ENCODE data around the gene ACSS3. TPM values are rescaled to one million over a fixed set of nuclear protein-coding genes. Genes with fewer than 3 reads are reported as not detected.

The ACSS3 gene, protein sequence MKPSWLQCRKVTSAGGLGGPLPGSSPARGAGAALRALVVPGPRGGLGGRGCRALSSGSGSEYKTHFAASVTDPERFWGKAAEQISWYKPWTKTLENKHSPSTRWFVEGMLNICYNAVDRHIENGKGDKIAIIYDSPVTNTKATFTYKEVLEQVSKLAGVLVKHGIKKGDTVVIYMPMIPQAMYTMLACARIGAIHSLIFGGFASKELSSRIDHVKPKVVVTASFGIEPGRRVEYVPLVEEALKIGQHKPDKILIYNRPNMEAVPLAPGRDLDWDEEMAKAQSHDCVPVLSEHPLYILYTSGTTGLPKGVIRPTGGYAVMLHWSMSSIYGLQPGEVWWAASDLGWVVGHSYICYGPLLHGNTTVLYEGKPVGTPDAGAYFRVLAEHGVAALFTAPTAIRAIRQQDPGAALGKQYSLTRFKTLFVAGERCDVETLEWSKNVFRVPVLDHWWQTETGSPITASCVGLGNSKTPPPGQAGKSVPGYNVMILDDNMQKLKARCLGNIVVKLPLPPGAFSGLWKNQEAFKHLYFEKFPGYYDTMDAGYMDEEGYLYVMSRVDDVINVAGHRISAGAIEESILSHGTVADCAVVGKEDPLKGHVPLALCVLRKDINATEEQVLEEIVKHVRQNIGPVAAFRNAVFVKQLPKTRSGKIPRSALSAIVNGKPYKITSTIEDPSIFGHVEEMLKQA
- 0.04 TPM in 1 of 2 replicates, not detected in the other for total RNA-seq (2013; cell fraction: nucleolus; rRNA removed)
- total RNA-seq (2014; rRNA removed) = 0.06 TPM in 1 of 2 replicates, not detected in the other
- not detected in 2 replicates for total RNA-seq (2014; rRNA removed; fragmentation: Illumina TruSeq; extraction: Trizol)
- total RNA-seq (2021) = 0.31 TPM in 1 of 2 replicates, not detected in the other
- polyA plus RNA-seq (2011; ENCODE audit: low read depth) = 0.05 TPM
- not detected in 2 replicates for polyA plus RNA-seq (2011; rRNA removed)
- not detected in 2 replicates for polyA plus RNA-seq (2011; cell fraction: cytosol; rRNA removed)
- polyA plus RNA-seq (2011; cell fraction: nucleus; rRNA removed) = 0.09 TPM in 1 of 2 replicates, not detected in the other
- polyA plus RNA-seq (2012) = 0.03 and 0.04 TPM in 2 replicates
- polyA plus RNA-seq (2014; fragmentation: Illumina TruSeq; extraction: Trizol) = not detected in 2 replicates
- not detected for polyA plus RNA-seq (2014; fragmentation: Nextera tagmentation; extraction: Ambion mirVana)
- not detected in 2 replicates for polyA plus RNA-seq (2014; rRNA removed)
- not detected for polyA plus RNA-seq (2016; fragmentation: Nextera tagmentation; extraction: Ambion mirVana)
- 0.07 and 1.2 TPM in 2 replicates for polyA minus RNA-seq (2011; rRNA and poly(A)+ RNA removed)
- not detected in 2 replicates for polyA minus RNA-seq (2011; cell fraction: cytosol; rRNA and poly(A)+ RNA removed)
- polyA minus RNA-seq (2011; cell fraction: nucleus; rRNA and poly(A)+ RNA removed) = 0.10 and 0.12 TPM in 2 replicates
- Bru-seq, nascent RNA = percentile 15 among the genes with signal in this experiment
- BruChase-seq, experiment 1, labeled RNA remaining after a 6-hour chase = percentile 14 among the genes with signal in this experiment
- BruChase-seq, experiment 2, labeled RNA remaining after a 2-hour chase = percentile 13 among the genes with signal in this experiment
- long read RNA-seq, experiment 1 = 0 reads
- long read RNA-seq, experiment 2, partial matches to known transcripts = 0 of 4 reads
- long read RNA-seq, experiment 2, other reads (novel, unspliced or antisense) = 4 of 4 reads

DNA sequence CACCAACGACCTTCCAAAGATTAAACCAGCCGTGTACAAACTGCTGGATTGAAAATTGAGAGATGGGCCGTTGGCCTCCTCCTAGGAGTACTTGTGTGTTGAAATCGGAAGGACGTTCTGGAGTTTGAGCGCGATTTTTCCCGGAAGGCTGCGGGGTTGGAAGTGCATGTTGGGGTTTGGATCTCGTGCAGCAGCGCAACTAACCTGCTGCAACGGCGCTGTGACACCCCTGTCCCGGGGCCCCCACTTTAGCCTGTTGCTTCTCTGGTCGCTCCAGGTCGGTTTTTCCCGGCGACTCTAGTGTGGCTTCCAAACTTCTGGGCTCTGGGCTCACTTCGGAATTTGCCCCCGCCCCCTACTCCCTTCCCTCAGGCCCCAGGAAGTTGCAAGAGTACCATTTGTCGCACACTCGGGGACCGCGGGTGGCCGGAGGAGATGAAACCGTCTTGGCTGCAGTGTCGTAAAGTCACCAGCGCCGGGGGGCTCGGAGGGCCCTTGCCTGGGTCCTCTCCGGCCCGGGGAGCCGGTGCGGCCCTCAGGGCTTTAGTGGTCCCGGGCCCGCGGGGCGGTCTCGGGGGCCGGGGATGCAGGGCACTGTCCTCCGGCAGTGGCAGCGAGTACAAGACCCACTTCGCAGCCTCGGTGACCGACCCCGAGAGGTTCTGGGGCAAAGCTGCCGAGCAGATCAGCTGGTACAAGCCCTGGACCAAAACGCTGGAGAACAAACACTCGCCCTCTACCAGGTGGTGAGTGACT, at the start of gene ACSS3:
TSS of gene ACSS3 (plus strand) at position 394 of the 756 bp plus-strand sequence. CDS start at position 436, 42 bp downstream.
- H3K9me3 ChIP-seq (replicated peaks; ENCODE audit: control insufficient read depth, insufficient read depth, low read length) = no peaks in the 10 kb centered on the region
- H3K36me3 ChIP-seq (ENCODE audit: control insufficient read depth in 2 of 2, insufficient read depth in 2 of 2, low read length in 1 of 2) = no peaks in the 10 kb centered on the region
- H2AFZ ChIP-seq (ENCODE audit: control insufficient read depth, low read depth, low read length) = no peak within 1 kb of the TSS
- H3K9ac ChIP-seq (ENCODE audit: control insufficient read depth, insufficient read depth, low read length) = no peak within 1 kb of the TSS
- intact Hi-C loops (cut with micrococcal nuclease; ENCODE audit: unreplicated experiment) (no loop called here), in situ Hi-C loops (cut with MboI) (no loop called here)
- no peaks in the 10 kb centered on the region for H4K20me1 ChIP-seq (ENCODE audit: control insufficient read depth, insufficient read depth)
- CTCF ChIA-PET = no interaction called here
- 17% methylated on average over 48 of the region's 49 CpGs for WGBS (ENCODE audit: insufficient coverage, insufficient replicate concordance, low lambda C conversion rate, missing lambda C conversion rate)
- H3K27me3 ChIP-seq (replicated peaks in 1 of 2; ENCODE audit: control insufficient read depth in 2 of 2, insufficient read depth in 2 of 2, low read length in 1 of 2) = peaks cover 2 to 4% of the 10 kb centered on the region in 2 experiments; a peak in 3 of 4 replicates
- TF ChIP-seq FOS (IDR thresholded peaks at IDR 0.05; ENCODE audit: borderline replicate concordance, extremely low read depth, insufficient read length) = no peak
- TF ChIP-seq ZNF622 (IDR thresholded peaks at IDR 0.05) = no peak
- no peak for TF ChIP-seq RUNX3 (IDR thresholded peaks at IDR 0.05; ENCODE audit: low read length)
- TF ChIP-seq CBFB (IDR thresholded peaks at IDR 0.05; ENCODE audit: low read depth) = no peak
- TF ChIP-seq POLR2AphosphoS5 (IDR thresholded peaks at IDR 0.05; ENCODE audit: low read length) = no peak
- no peak for TF ChIP-seq CBX3 (IDR thresholded peaks at IDR 0.05; ENCODE audit: borderline replicate concordance, low read depth)
- TF ChIP-seq GABPA (IDR thresholded peaks at IDR 0.05; ENCODE audit: low read depth) = no peak
- no peak for TF ChIP-seq SPI1 (IDR thresholded peaks at IDR 0.05; ENCODE audit: borderline replicate concordance, insufficient read depth, low read depth, low read length)
- TF ChIP-seq ZZZ3 (IDR thresholded peaks at IDR 0.05; ENCODE audit: control insufficient read depth, insufficient read length, low read depth) = no peak
- no peak for TF ChIP-seq HCFC1 (IDR thresholded peaks at IDR 0.05; ENCODE audit: low read length)
- no peak for TF ChIP-seq SUPT20H (IDR thresholded peaks at IDR 0.05; ENCODE audit: borderline replicate concordance, control insufficient read depth, low read depth, low read length)
- TF ChIP-seq ASH2L (IDR thresholded peaks at IDR 0.05; ENCODE audit: borderline replicate concordance, low read depth) = no peak
- no peak within 1 kb of the TSS for H3K27ac ChIP-seq (ENCODE audit: control insufficient read depth, insufficient read depth)
- POLR2A ChIA-PET = no interaction called here
- no peak within 1 kb of the TSS for H3K4me3 ChIP-seq
- FAIRE-seq (no peak), DNase-seq (ENCODE audit: low read depth, low spot score) (no peak), ATAC-seq (no peak)
- H3K79me2 ChIP-seq (ENCODE audit: control insufficient read depth, insufficient read depth, low read length) = no peaks in the 10 kb centered on the region
- SMC1A ChIA-PET (ENCODE audit: uncharacterized antibody, unreplicated experiment) = no interaction called here
- RAD21 ChIA-PET (ENCODE audit: unreplicated experiment) = no interaction called here
- no peaks in the 10 kb centered on the region for H3K4me1 ChIP-seq (ENCODE audit: control insufficient read depth, insufficient read depth, low read length)
- H3K4me2 ChIP-seq (ENCODE audit: control insufficient read depth, insufficient read depth) = no peak within 1 kb of the TSS
- BruUV-seq (replicated peaks) = no TSS peak
